ENCODE measurements around the gene JAKMIP2. TPM values are rescaled to one million over a fixed set of nuclear protein-coding genes. Genes with fewer than 3 reads are reported as not detected.

JAKMIP2 gene
- total and polyA plus RNA-seq, 2 donors (not counting 3 experiments of a cell fraction or from before 2014, with no cell fraction given) = not detected

DNA sequence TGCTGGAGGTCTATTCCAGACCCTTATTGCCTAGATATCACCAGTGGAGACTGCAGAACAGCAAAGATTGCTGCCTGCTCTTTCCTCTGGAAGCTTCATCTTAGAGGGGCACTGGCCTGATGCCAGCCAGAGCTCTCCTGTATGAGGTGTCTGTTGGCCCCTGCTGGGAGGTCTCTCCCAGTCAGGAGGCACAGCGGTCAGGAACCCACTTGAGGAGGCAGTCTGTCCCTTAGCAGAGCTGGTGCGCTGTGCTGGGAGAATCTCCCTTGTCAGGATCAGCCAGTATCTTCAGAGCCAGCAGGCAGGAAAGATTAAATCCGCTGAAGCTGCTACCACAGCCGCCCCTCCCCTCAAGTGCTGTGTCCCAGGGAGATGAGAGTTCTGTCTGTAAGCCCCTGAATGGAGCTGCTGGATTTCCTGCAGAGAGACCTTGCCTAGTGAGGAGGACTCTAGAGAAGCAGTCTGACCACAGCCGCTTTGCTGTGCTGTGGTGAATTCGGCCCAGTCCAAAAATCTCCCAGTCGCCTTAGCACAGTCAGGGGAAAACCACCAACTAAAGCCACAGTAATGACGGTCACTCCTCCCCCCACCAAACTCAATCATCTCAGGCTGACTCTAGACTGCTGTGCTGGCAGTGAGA, 124.1 kb downstream of the JAKMIP2 start:
- no peaks in the 10 kb centered on the region for H3K79me2 ChIP-seq (ENCODE audit: control insufficient read depth, insufficient read depth, low read length)
- no peak for DNase-seq (ENCODE audit: low read depth, low spot score)
- dilution Hi-C loops (cut with MboI; ENCODE audit: extremely low pct_ligation_motif_present, low sequenced_read_pairs) = no loop called here
- H2AFZ ChIP-seq (ENCODE audit: low read depth, low read length) = no peak overlapping the region
- H4K20me1 ChIP-seq (replicated peaks; ENCODE audit: control insufficient read depth, extremely low read depth, insufficient read depth, low read length) = no peaks in the 10 kb centered on the region
- ChIA-PET CTCF (no interaction called here), POLR2A (no interaction called here)
- H3K36me3 ChIP-seq (ENCODE audit: control insufficient read depth in 2 of 2, extremely low read depth in 1 of 2, insufficient read depth in 2 of 2, low read length in 2 of 2) = no peaks in the 10 kb centered on the region
- intact Hi-C loops (cut with micrococcal nuclease) = no loop called here
- H3K4me3 ChIP-seq (replicated peaks in 1 of 3; ENCODE audit: insufficient read depth in 1 of 3, low read depth in 1 of 3, low read length in 3 of 3) = no peak overlapping the region
- no peak overlapping the region for H3K27ac ChIP-seq (ENCODE audit: insufficient read depth, low read depth, low read length)
- no peak for TF ChIP-seq POLR2AphosphoS5 (IDR thresholded peaks at IDR 0.05; ENCODE audit: insufficient read depth, low read depth, low read length)
- no peak for TF ChIP-seq MAX (IDR thresholded peaks at IDR 0.05; ENCODE audit: insufficient read depth, insufficient read length)
- TF ChIP-seq GATA2 (IDR thresholded peaks at IDR 0.05; ENCODE audit: insufficient read depth, insufficient read length, low read depth, low read length) = no peak
- TF ChIP-seq CTCF (IDR thresholded peaks at IDR 0.05; ENCODE audit: extremely low read depth in 1 of 2, insufficient read depth in 1 of 2, low read depth in 1 of 2, low read length in 2 of 2) = no peak
- no peak for TF ChIP-seq EZH2 (IDR thresholded peaks at IDR 0.05; ENCODE audit: borderline replicate concordance, low read depth, low read length, severe bottlenecking)
- H3K4me1 ChIP-seq (ENCODE audit: control insufficient read depth, extremely low read depth, insufficient read depth, low read length) = no peaks in the 10 kb centered on the region
- BruUV-seq (replicated peaks) = no TSS peak
- no peaks in the 10 kb centered on the region for H3K27me3 ChIP-seq (ENCODE audit: control insufficient read depth in 2 of 2, insufficient read depth in 2 of 2, low read length in 2 of 2)
- H3K9me3 ChIP-seq (replicated peaks; ENCODE audit: control insufficient read depth, insufficient read depth, low read length) = no peaks in the 10 kb centered on the region
- H3K4me2 ChIP-seq (ENCODE audit: insufficient read depth, low read length) = no peak overlapping the region
- FAIRE-seq = no peak
- H3K9me1 ChIP-seq (replicated peaks; ENCODE audit: control insufficient read depth, extremely low read depth, insufficient read depth, low read length) = no peaks in the 10 kb centered on the region
- no peak overlapping the region for H3K9ac ChIP-seq (replicated peaks; ENCODE audit: extremely low read depth, insufficient read depth, low read length)
